ENCODE data around the gene DRC7.
A peak's percentile ranks its signal among the peaks of the same experiment; 100 is the strongest.

DRC7 gene

DNA sequence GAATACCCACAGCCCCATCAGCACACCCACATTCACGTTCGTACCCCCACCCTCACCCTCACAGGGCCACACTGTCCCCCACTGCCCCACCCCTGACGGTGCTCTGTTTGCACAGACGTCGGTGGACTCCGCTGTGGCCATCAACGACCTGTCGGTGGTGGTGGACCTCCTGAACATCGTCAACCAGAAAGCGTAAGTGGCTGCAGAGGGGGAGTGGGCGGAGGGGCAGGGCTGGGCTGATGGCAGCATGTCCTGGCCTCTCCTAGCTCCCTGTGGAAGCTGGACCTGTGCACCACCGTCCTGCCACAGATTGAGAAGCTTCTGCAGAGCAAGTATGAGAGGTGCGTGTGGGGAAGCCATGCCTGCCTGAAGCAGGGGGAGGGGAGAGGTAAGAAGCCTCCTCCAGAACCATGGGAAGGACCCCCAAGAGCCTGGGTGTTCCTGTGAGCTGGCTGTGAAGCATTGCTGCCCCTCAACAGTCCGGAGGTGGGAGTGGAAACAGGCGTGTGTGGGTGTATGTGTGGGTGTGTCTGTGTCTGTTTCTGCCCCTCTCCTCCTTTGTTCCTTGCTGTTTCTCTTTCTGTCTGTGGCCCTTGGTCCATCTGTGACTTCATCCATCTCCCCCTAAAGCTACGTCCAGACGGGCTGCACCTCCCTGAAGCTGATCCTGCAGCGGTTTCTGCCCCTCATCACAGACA lies 61.3 kb downstream of the DRC7 start:
- TF ChIP-seq FOXP2 (optimal IDR thresholded peaks at IDR 0.05; ENCODE audit: borderline replicate concordance, extremely low read depth, extremely low read length, insufficient read depth) (no peak), SIN3A (IDR thresholded peaks at IDR 0.05; ENCODE audit: borderline replicate concordance, insufficient read depth, low read length) (no peak), POLR2AphosphoS5 (IDR thresholded peaks at IDR 0.05; ENCODE audit: low read depth, low read length) (no peak), REST (IDR thresholded peaks at IDR 0.05; ENCODE audit: insufficient read depth in 1 of 2, low read depth in 2 of 2, low read length in 2 of 2) (no peak), TAF1 (IDR thresholded peaks at IDR 0.05; ENCODE audit: borderline replicate concordance, insufficient read depth, low read length) (no peak)

DNA sequence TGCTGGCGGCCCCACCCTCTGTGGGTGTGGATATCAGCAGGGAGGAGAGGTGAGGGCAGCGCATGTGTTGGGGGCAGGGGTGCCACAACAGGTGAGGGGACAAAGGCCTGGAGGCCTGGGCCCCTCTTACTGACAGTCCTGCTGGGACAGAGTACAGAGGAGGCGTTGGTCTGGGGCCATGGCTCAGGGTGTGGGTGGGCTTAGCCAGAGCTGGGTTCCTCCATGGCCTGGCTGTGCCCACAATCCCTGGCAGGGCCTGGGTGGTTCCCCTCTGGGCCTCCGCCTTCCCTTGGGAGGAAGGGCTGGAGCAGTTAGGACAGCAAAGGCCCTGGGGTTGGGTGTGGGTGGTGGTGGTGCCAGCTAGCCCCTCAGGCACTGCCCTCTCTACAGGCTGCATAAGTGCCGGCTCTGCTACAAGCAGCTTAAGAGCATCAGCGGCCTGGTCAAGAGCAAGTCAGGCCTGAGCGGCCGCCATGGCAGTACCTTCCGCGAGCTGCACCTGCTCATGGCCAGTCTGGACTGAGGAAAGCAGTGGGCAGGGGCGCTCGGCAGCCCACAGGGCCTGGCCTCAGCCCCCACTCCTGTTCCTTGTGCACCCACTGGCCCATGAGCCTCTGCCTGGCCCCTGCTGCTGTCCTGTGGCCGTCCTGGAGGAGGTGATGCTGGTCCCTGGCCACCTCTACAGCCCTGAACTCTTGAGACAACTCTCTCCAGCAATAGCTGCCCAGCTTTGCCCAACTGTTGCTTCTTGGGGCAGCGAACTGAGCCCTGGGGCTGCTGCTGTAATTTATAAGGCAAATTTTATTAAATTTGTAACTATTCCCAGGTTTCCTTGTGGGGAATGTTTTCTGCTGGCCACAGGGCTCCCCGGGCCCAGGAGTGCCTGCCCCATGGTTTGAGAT lies 62.1 kb downstream of the DRC7 start:
- TF ChIP-seq REST (IDR thresholded peaks at IDR 0.05; ENCODE audit: insufficient read depth in 1 of 2, low read depth in 2 of 2, low read length in 2 of 2) (no peak), POLR2AphosphoS5 (IDR thresholded peaks at IDR 0.05; ENCODE audit: low read depth, low read length) (no peak)

DNA sequence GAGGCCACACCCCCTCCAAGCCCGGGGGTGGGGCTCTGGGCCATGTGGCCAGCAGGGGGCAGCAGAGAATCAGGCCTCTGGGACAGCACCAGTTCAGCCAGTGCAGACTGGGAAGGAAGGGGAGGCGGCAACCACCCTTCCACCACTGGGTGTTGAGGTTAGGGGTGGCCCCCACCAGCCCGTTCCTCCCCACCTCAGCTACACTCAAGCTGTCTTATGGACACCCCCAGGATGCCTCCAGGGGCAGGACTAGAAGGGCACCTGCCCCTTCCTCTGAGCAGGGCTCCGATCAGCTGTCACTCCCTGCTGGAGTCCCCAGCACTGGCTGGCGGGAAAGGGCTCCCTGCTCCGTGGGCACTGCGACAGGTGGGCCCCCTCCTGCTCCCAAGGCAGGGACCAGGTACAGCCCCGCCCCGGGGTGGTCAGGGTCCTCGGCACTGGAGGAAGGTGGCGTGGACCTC lies 62.8 kb downstream of the DRC7 start:
- TF ChIP-seq POLR2AphosphoS5 (IDR thresholded peaks at IDR 0.05; ENCODE audit: low read depth, low read length) (no peak), SIN3A (IDR thresholded peaks at IDR 0.05; ENCODE audit: borderline replicate concordance, insufficient read depth, low read length) (0 out of 2 replicates have a peak, but pooled peaks have one; percentile 43)

GRCh38 chr16:57757883-57758282 lies 63.3 kb downstream of the DRC7 start:
- no peak for TF ChIP-seq SIN3A (IDR thresholded peaks at IDR 0.05; ENCODE audit: borderline replicate concordance, insufficient read depth, low read length)
- TF ChIP-seq FOXP2 (optimal IDR thresholded peaks at IDR 0.05; ENCODE audit: borderline replicate concordance, extremely low read depth, extremely low read length, insufficient read depth) = no peak
- TF ChIP-seq POLR2AphosphoS5 (IDR thresholded peaks at IDR 0.05; ENCODE audit: low read depth, low read length) = no peak
- TF ChIP-seq TAF1 (IDR thresholded peaks at IDR 0.05; ENCODE audit: borderline replicate concordance, insufficient read depth, low read length) = no peak
- TF ChIP-seq REST (IDR thresholded peaks at IDR 0.05; ENCODE audit: insufficient read depth in 1 of 2, low read depth in 2 of 2, low read length in 2 of 2) = no peak

DNA sequence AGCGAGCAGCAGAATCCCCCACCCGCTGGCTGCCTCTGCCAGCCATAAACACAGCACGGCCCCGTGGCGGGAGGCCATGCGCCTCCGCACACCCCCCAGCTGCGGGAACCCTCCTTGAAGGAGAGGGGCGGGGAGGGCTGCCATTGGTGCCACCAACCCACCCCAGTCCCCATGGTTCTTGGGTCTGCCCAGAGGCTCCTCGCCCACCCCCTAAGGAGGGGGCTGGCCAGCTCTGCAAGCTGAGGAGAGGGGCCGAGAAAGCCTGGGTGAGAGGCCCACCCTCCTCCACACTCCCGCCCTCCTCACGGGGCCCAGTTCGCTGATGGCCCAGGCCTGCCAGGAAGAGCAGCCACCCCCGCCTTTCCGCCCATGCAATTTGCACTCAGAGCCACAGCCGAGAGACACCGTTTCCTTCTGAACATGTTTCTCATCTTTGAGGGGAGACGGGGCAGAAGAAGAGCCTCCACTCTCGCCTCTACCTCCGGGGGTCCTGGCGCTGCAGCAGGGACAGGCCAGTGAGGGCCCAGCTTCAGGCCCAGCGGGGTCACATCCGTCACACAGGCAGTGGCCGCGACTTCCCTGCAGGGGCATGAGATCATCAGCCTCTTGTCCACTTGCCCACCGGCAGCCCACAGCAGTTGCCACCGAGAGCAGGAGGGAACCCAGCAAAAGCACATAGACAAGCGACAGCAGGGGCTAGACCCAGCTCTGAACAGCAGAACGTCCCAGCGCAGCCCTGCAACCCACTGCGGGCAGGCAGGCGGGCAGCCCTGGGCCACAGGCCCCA lies 63.9 kb downstream of the DRC7 start:
- TF ChIP-seq POLR2AphosphoS5 (IDR thresholded peaks at IDR 0.05; ENCODE audit: low read depth, low read length) (no peak), SIN3A (IDR thresholded peaks at IDR 0.05; ENCODE audit: borderline replicate concordance, insufficient read depth, low read length) (no peak), TAF1 (IDR thresholded peaks at IDR 0.05; ENCODE audit: borderline replicate concordance, insufficient read depth, low read length) (no peak), FOXP2 (optimal IDR thresholded peaks at IDR 0.05; ENCODE audit: borderline replicate concordance, extremely low read depth, extremely low read length, insufficient read depth) (no peak), REST (IDR thresholded peaks at IDR 0.05; ENCODE audit: insufficient read depth in 1 of 2, low read depth in 2 of 2, low read length in 2 of 2) (no peak)
